GM12878 (cell line): ENCODE data around the gene CCDC12. TPM values are rescaled to one million over a fixed set of nuclear protein-coding genes. Genes with fewer than 3 reads are reported as not detected.

Experiments used
- BCL11A ChIP-seq: IDR thresholded peaks from 2 replicates; pipeline ENCODE4 v1.6.1; 2011; ENCODE audit warnings: low read depth, low read length
- BMI1 ChIP-seq: fragments of 450-650 bp; IDR thresholded peaks from 2 replicates; pipeline ENCODE4 v1.6.1; 2016; ENCODE audit warnings: mild to moderate bottlenecking, moderate library complexity, borderline replicate concordance
- CHD4 ChIP-seq: fragments of 200-600 bp; sonication (generic); IDR thresholded peaks from 2 replicates; pipeline ENCODE4 v1.6.1; 2016; ENCODE audit warnings: mild to moderate bottlenecking
- MTA2 ChIP-seq: fragments of 450-650 bp; IDR thresholded peaks from 2 replicates; pipeline ENCODE4 v1.6.1; 2016; ENCODE audit warnings: low read depth, mild to moderate bottlenecking, moderate library complexity
- NRF1 ChIP-seq: conservative IDR thresholded peaks from 2 replicates; pipeline ENCODE4 v1.6.1; 2011; ENCODE audit warnings: mild to moderate bottlenecking, low read depth, low read length, improper control_type of control experiment
- POLR2A ChIP-seq: IDR thresholded peaks from 2 replicates; pipeline ENCODE4 v1.6.1; 2011; ENCODE audit warnings: low read depth, mild to moderate bottlenecking, low read length
- RAD21 ChIP-seq: IDR thresholded peaks from 2 replicates; pipeline ENCODE4 v1.6.1; 2011; ENCODE audit warnings: mild to moderate bottlenecking, low read depth, low read length, moderate library complexity; ENCODE audit not compliant: insufficient read depth
- RB1 ChIP-seq: fragments of 450-650 bp; formaldehyde crosslinking; IDR thresholded peaks from 2 replicates; pipeline ENCODE4 v1.6.1; 2017; ENCODE audit warnings: mild to moderate bottlenecking, borderline replicate concordance
- USF2 ChIP-seq: IDR thresholded peaks from 2 replicates; pipeline ENCODE4 v1.6.1; 2011; ENCODE audit warnings: low read depth, low read length, improper control_type of control experiment, borderline replicate concordance
- ZSCAN29 ChIP-seq: fragments of 450-650 bp; IDR thresholded peaks from 2 replicates; pipeline ENCODE4 v1.6.1; 2017; ENCODE audit warnings: mild to moderate bottlenecking, moderate library complexity
- ZZZ3 ChIP-seq: IDR thresholded peaks from 2 replicates; pipeline ENCODE4 v1.6.1; 2011; ENCODE audit warnings: low read depth; ENCODE audit not compliant: control insufficient read depth, insufficient read length
- polyA plus RNA-seq, 11 experiments: library from polyadenylated mRNA; depleted of rRNA in 4 of 11; unstranded in 6 of 11; stranded (reverse) in 5 of 11; fragments of >200 nt; fragmentation: Nextera tagmentation in 4 of 11; fragmentation: Illumina TruSeq in 1 of 11; extraction: Ambion mirVana in 4 of 11; extraction: Trizol in 1 of 11; gene quantifications; 1 replicate in 1 of 11; 2 replicates in 10 of 11; pipeline versions ENCODE4 v1.2.1 to v1.2.3, GENCODE V29; 2011 to 2016; ENCODE audit warnings: inconsistent platforms in 2 of 11, missing spikeins in 2 of 11, low read depth in 1 of 11
- total RNA-seq, 4 experiments: library from RNA; depleted of rRNA in 3 of 4; stranded (reverse); fragments of >200 nt in 3 of 4; fragmentation: Illumina TruSeq in 1 of 4; extraction: Trizol in 1 of 4; gene quantifications; 2 replicates each; pipeline versions ENCODE4 v1.2.1 to v1.2.3, GENCODE V29; 2013 to 2021
- TF ChIP-seq, protein P1 (sequence below): fragments of 450-650 bp; IDR thresholded peaks from 2 replicates; pipeline ENCODE4 v1.6.1; 2017; ENCODE audit warnings: mild to moderate bottlenecking, low read depth, inconsistent platforms; ENCODE audit not compliant: poor library complexity, severe bottlenecking
- TF ChIP-seq, protein P2 (sequence below): IDR thresholded peaks from 2 replicates; pipeline ENCODE4 v1.6.1; 2012; ENCODE audit warnings: low read depth, low read length, improper control_type of control experiment
- TF ChIP-seq, protein P3 (sequence below): IDR thresholded peaks from 2 replicates; pipeline ENCODE4 v1.6.1; 2011; ENCODE audit warnings: low read depth, mild to moderate bottlenecking, low read length, moderate library complexity, borderline replicate concordance; ENCODE audit errors: extremely low read depth
- TF ChIP-seq, protein P4 (sequence below): IDR thresholded peaks from 2 replicates; pipeline ENCODE4 v1.6.1; 2012; ENCODE audit warnings: improper control_type of control experiment, low read depth, low read length; ENCODE audit not compliant: insufficient replicate concordance
- TF ChIP-seq, protein P5 (sequence below): fragments of 450-650 bp; conservative IDR thresholded peaks from 2 replicates; pipeline ENCODE4 v1.6.1; 2017; ENCODE audit warnings: mild to moderate bottlenecking, moderate library complexity

CCDC12 gene
- total and polyA plus RNA-seq, 10 of the 15 experiments (the other 5 are each of a cell fraction or from before 2014, with no cell fraction given), result 9.2 to 91.4 (median 61.3) TPM

DNA sequence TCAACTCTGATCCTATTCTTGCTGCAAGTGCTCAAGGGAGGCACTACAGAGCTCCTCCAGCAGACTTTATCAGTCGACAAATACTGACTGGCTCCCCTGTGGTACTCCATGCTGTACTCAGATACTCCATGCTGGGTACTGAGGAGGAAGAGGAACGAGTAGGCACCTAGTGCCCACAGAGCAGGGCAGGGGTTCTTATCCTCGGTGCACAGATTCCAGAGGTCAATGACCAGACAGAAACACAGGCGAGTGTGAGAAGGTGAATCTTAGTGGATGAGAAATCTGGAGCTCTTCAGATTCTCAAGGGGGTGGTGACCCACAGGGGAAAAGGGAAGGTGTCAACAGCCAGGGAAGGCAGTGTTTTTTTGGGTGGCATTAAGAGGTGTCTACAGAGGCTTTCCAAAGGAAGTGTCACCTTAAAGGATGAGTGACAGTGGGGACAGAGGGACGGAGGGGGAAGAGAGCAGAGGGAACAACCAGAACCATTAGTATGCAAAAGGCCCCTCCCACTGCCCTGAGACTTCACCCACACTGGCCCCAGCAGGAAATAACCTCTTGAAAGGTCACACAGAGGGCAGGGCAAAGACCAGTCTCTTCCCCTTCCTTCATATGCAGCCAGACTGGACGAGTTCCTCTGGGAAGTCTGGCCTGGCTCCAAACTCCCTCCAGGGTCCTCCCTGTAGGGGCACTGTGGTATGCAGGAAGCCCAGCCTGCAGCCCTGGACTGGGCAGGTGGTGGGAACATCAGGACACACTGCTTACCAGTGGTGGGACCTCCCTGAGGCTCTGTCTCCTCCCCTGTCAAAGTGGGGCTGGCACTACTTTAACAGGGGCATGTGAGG lies 27.5 kb downstream of the CCDC12 start (continued):
- TF ChIP-seq BCL11A (no peak), BMI1 (no peak), RAD21 (no peak), POLR2A (no peak), CHD4 (no peak), ZSCAN29 (no peak), NRF1 (no peak), USF2 (no peak), MTA2 (peak; percentile 37), RB1 (no peak), ZZZ3 (no peak)
- TF ChIP-seq, protein P1, sequence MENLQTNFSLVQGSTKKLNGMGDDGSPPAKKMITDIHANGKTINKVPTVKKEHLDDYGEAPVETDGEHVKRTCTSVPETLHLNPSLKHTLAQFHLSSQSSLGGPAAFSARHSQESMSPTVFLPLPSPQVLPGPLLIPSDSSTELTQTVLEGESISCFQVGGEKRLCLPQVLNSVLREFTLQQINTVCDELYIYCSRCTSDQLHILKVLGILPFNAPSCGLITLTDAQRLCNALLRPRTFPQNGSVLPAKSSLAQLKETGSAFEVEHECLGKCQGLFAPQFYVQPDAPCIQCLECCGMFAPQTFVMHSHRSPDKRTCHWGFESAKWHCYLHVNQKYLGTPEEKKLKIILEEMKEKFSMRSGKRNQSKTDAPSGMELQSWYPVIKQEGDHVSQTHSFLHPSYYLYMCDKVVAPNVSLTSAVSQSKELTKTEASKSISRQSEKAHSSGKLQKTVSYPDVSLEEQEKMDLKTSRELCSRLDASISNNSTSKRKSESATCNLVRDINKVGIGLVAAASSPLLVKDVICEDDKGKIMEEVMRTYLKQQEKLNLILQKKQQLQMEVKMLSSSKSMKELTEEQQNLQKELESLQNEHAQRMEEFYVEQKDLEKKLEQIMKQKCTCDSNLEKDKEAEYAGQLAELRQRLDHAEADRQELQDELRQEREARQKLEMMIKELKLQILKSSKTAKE, result peak; percentile 46
- TF ChIP-seq, protein P2, sequence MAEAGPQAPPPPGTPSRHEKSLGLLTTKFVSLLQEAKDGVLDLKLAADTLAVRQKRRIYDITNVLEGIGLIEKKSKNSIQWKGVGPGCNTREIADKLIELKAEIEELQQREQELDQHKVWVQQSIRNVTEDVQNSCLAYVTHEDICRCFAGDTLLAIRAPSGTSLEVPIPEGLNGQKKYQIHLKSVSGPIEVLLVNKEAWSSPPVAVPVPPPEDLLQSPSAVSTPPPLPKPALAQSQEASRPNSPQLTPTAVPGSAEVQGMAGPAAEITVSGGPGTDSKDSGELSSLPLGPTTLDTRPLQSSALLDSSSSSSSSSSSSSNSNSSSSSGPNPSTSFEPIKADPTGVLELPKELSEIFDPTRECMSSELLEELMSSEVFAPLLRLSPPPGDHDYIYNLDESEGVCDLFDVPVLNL, result no peak
- TF ChIP-seq, protein P3, sequence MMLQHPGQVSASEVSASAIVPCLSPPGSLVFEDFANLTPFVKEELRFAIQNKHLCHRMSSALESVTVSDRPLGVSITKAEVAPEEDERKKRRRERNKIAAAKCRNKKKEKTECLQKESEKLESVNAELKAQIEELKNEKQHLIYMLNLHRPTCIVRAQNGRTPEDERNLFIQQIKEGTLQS, result no peak
- TF ChIP-seq, protein P4, sequence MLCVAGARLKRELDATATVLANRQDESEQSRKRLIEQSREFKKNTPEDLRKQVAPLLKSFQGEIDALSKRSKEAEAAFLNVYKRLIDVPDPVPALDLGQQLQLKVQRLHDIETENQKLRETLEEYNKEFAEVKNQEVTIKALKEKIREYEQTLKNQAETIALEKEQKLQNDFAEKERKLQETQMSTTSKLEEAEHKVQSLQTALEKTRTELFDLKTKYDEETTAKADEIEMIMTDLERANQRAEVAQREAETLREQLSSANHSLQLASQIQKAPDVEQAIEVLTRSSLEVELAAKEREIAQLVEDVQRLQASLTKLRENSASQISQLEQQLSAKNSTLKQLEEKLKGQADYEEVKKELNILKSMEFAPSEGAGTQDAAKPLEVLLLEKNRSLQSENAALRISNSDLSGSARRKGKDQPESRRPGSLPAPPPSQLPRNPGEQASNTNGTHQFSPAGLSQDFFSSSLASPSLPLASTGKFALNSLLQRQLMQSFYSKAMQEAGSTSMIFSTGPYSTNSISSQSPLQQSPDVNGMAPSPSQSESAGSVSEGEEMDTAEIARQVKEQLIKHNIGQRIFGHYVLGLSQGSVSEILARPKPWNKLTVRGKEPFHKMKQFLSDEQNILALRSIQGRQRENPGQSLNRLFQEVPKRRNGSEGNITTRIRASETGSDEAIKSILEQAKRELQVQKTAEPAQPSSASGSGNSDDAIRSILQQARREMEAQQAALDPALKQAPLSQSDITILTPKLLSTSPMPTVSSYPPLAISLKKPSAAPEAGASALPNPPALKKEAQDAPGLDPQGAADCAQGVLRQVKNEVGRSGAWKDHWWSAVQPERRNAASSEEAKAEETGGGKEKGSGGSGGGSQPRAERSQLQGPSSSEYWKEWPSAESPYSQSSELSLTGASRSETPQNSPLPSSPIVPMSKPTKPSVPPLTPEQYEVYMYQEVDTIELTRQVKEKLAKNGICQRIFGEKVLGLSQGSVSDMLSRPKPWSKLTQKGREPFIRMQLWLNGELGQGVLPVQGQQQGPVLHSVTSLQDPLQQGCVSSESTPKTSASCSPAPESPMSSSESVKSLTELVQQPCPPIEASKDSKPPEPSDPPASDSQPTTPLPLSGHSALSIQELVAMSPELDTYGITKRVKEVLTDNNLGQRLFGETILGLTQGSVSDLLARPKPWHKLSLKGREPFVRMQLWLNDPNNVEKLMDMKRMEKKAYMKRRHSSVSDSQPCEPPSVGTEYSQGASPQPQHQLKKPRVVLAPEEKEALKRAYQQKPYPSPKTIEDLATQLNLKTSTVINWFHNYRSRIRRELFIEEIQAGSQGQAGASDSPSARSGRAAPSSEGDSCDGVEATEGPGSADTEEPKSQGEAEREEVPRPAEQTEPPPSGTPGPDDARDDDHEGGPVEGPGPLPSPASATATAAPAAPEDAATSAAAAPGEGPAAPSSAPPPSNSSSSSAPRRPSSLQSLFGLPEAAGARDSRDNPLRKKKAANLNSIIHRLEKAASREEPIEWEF, result no peak
- TF ChIP-seq, protein P5, sequence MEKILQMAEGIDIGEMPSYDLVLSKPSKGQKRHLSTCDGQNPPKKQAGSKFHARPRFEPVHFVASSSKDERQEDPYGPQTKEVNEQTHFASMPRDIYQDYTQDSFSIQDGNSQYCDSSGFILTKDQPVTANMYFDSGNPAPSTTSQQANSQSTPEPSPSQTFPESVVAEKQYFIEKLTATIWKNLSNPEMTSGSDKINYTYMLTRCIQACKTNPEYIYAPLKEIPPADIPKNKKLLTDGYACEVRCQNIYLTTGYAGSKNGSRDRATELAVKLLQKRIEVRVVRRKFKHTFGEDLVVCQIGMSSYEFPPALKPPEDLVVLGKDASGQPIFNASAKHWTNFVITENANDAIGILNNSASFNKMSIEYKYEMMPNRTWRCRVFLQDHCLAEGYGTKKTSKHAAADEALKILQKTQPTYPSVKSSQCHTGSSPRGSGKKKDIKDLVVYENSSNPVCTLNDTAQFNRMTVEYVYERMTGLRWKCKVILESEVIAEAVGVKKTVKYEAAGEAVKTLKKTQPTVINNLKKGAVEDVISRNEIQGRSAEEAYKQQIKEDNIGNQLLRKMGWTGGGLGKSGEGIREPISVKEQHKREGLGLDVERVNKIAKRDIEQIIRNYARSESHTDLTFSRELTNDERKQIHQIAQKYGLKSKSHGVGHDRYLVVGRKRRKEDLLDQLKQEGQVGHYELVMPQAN, result no peak
